ENCODE measurements around the gene PPIF.

The PPIF gene

GRCh38 chr10:79305988-79306387 lies 41.3 kb upstream of the PPIF start:
- Histone ChIP-seq H3K36me3 (ENCODE audit: control insufficient read depth in 1 of 2, insufficient read depth in 2 of 2, low read length in 2 of 2) (peaks cover 71 to 94% of the 10 kb centered on the region in 2 donors), H3K4me1 (ENCODE audit: control insufficient read depth in 1 of 2, insufficient read depth in 2 of 2, low read length in 2 of 2) (no peaks in the 10 kb centered on the region), H3K27me3 (ENCODE audit: control insufficient read depth in 1 of 2, insufficient read depth in 2 of 2, low read length in 2 of 2) (no peaks in the 10 kb centered on the region), H3K9me3 (ENCODE audit: control insufficient read depth in 1 of 2, low read length in 2 of 2) (no peaks in the 10 kb centered on the region), H3K4me3 (ENCODE audit: low read depth in 1 of 2, low read length in 2 of 2) (no peak overlapping the region), H3K9ac (ENCODE audit: low read depth in 1 of 2, low read length in 2 of 2) (no peak overlapping the region), H3K27ac (ENCODE audit: low read depth, low read length) (no peak overlapping the region)

- H3K36me3 ChIP-seq (ENCODE audit: control insufficient read depth in 1 of 2, insufficient read depth in 2 of 2, low read length in 2 of 2) = peaks cover 64 to 86% of the 10 kb centered on the region in 2 donors
Observed at GRCh38 chr10:79306644-79307220, 40.5 kb upstream of the PPIF start.

GRCh38 chr10:79308016-79308415 lies 39.3 kb upstream of the PPIF start:
- H3K27me3 ChIP-seq (ENCODE audit: control insufficient read depth in 1 of 2, insufficient read depth in 2 of 2, low read length in 2 of 2) = no peaks in the 10 kb centered on the region
- H3K36me3 ChIP-seq (ENCODE audit: control insufficient read depth in 1 of 2, insufficient read depth in 2 of 2, low read length in 2 of 2) = peaks cover 63 to 90% of the 10 kb centered on the region in 2 donors
- H3K4me3 ChIP-seq (ENCODE audit: low read depth in 1 of 2, low read length in 2 of 2) = no peak overlapping the region
- H3K27ac ChIP-seq (ENCODE audit: low read depth, low read length) = no peak overlapping the region
- no peaks in the 10 kb centered on the region for H3K9me3 ChIP-seq (ENCODE audit: control insufficient read depth in 1 of 2, low read length in 2 of 2)
- no peaks in the 10 kb centered on the region for H3K4me1 ChIP-seq (ENCODE audit: control insufficient read depth in 1 of 2, insufficient read depth in 2 of 2, low read length in 2 of 2)
- H3K9ac ChIP-seq (ENCODE audit: low read depth in 1 of 2, low read length in 2 of 2) = no peak overlapping the region

More at GRCh38 chr10:79306644-79307220, 40.5 kb upstream of the PPIF start:
- no peaks in the 10 kb centered on the region for H3K27me3 ChIP-seq (ENCODE audit: control insufficient read depth in 1 of 2, insufficient read depth in 2 of 2, low read length in 2 of 2)
- H3K9me3 ChIP-seq (ENCODE audit: control insufficient read depth in 1 of 2, low read length in 2 of 2) = no peaks in the 10 kb centered on the region
- no peak overlapping the region for H3K4me3 ChIP-seq (ENCODE audit: low read depth in 1 of 2, low read length in 2 of 2)
- H3K9ac ChIP-seq (ENCODE audit: low read depth in 1 of 2, low read length in 2 of 2) = no peak overlapping the region
- no peaks in the 10 kb centered on the region for H3K4me1 ChIP-seq (ENCODE audit: control insufficient read depth in 1 of 2, insufficient read depth in 2 of 2, low read length in 2 of 2)
- H3K27ac ChIP-seq (ENCODE audit: low read depth, low read length) = no peak overlapping the region

GRCh38 chr10:79308969-79309665 lies 38.2 kb upstream of the PPIF start:
- no peaks in the 10 kb centered on the region for H3K27me3 ChIP-seq (ENCODE audit: control insufficient read depth in 1 of 2, insufficient read depth in 2 of 2, low read length in 2 of 2)
- no peaks in the 10 kb centered on the region for H3K4me1 ChIP-seq (ENCODE audit: control insufficient read depth in 1 of 2, insufficient read depth in 2 of 2, low read length in 2 of 2)
- no peak overlapping the region for H3K9ac ChIP-seq (ENCODE audit: low read depth in 1 of 2, low read length in 2 of 2)
- no peak overlapping the region for H3K27ac ChIP-seq (ENCODE audit: low read depth, low read length)
- no peak overlapping the region for H3K4me3 ChIP-seq (ENCODE audit: low read depth in 1 of 2, low read length in 2 of 2)
- H3K36me3 ChIP-seq (ENCODE audit: control insufficient read depth in 1 of 2, insufficient read depth in 2 of 2, low read length in 2 of 2) = peaks cover 58 to 89% of the 10 kb centered on the region in 2 donors
- no peaks in the 10 kb centered on the region for H3K9me3 ChIP-seq (ENCODE audit: control insufficient read depth in 1 of 2, low read length in 2 of 2)

- Histone ChIP-seq H3K36me3 (ENCODE audit: control insufficient read depth in 1 of 2, insufficient read depth in 2 of 2, low read length in 2 of 2) (peaks cover 55 to 84% of the 10 kb centered on the region in 2 donors), H3K9me3 (ENCODE audit: control insufficient read depth in 1 of 2, low read length in 2 of 2) (no peaks in the 10 kb centered on the region), H3K9ac (ENCODE audit: low read depth in 1 of 2, low read length in 2 of 2) (no peak overlapping the region), H3K4me1 (ENCODE audit: control insufficient read depth in 1 of 2, insufficient read depth in 2 of 2, low read length in 2 of 2) (no peaks in the 10 kb centered on the region), H3K4me3 (ENCODE audit: low read depth in 1 of 2, low read length in 2 of 2) (no peak overlapping the region), H3K27me3 (ENCODE audit: control insufficient read depth in 1 of 2, insufficient read depth in 2 of 2, low read length in 2 of 2) (no peaks in the 10 kb centered on the region), H3K27ac (ENCODE audit: low read depth, low read length) (no peak overlapping the region)
Observed at GRCh38 chr10:79310200-79310865, 36.9 kb upstream of the PPIF start.

- H3K4me1 ChIP-seq (ENCODE audit: control insufficient read depth in 1 of 2, insufficient read depth in 2 of 2, low read length in 2 of 2) = no peaks in the 10 kb centered on the region
- H3K9ac ChIP-seq (ENCODE audit: low read depth in 1 of 2, low read length in 2 of 2) = no peak overlapping the region
- H3K27ac ChIP-seq (ENCODE audit: low read depth, low read length) = no peak overlapping the region
- no peaks in the 10 kb centered on the region for H3K27me3 ChIP-seq (ENCODE audit: control insufficient read depth in 1 of 2, insufficient read depth in 2 of 2, low read length in 2 of 2)
- H3K36me3 ChIP-seq (ENCODE audit: control insufficient read depth in 1 of 2, insufficient read depth in 2 of 2, low read length in 2 of 2) = peaks cover 52 to 80% of the 10 kb centered on the region in 2 donors
- no peaks in the 10 kb centered on the region for H3K9me3 ChIP-seq (ENCODE audit: control insufficient read depth in 1 of 2, low read length in 2 of 2)
- no peak overlapping the region for H3K4me3 ChIP-seq (ENCODE audit: low read depth in 1 of 2, low read length in 2 of 2)
Observed at GRCh38 chr10:79310911-79311573, 36.2 kb upstream of the PPIF start.

- H3K27ac ChIP-seq (ENCODE audit: low read depth, low read length) = no peak overlapping the region
- no peak overlapping the region for H3K4me3 ChIP-seq (ENCODE audit: low read depth in 1 of 2, low read length in 2 of 2)
- H3K9ac ChIP-seq (ENCODE audit: low read depth in 1 of 2, low read length in 2 of 2) = no peak overlapping the region
- H3K9me3 ChIP-seq (ENCODE audit: control insufficient read depth in 1 of 2, low read length in 2 of 2) = no peaks in the 10 kb centered on the region
- H3K36me3 ChIP-seq (ENCODE audit: control insufficient read depth in 1 of 2, insufficient read depth in 2 of 2, low read length in 2 of 2) = peaks cover 45 to 72% of the 10 kb centered on the region in 2 donors
- no peaks in the 10 kb centered on the region for H3K27me3 ChIP-seq (ENCODE audit: control insufficient read depth in 1 of 2, insufficient read depth in 2 of 2, low read length in 2 of 2)
- H3K4me1 ChIP-seq (ENCODE audit: control insufficient read depth in 1 of 2, insufficient read depth in 2 of 2, low read length in 2 of 2) = peaks cover 3% of the 10 kb centered on the region in 2 donors
Observed at GRCh38 chr10:79311581-79312407, 35.5 kb upstream of the PPIF start.

GRCh38 chr10:79312601-79313187 lies 34.6 kb upstream of the PPIF start:
- no peaks in the 10 kb centered on the region for H3K9me3 ChIP-seq (ENCODE audit: control insufficient read depth in 1 of 2, low read length in 2 of 2)
- H3K4me1 ChIP-seq (ENCODE audit: control insufficient read depth in 1 of 2, insufficient read depth in 2 of 2, low read length in 2 of 2) = peaks cover 11 to 12% of the 10 kb centered on the region in 2 donors
- H3K9ac ChIP-seq (ENCODE audit: low read depth in 1 of 2, low read length in 2 of 2) = no peak overlapping the region
- no peaks in the 10 kb centered on the region for H3K27me3 ChIP-seq (ENCODE audit: control insufficient read depth in 1 of 2, insufficient read depth in 2 of 2, low read length in 2 of 2)
- no peak overlapping the region for H3K4me3 ChIP-seq (ENCODE audit: low read depth in 1 of 2, low read length in 2 of 2)
- no peak overlapping the region for H3K27ac ChIP-seq (ENCODE audit: low read depth, low read length)
- peaks cover 36 to 63% of the 10 kb centered on the region in 2 donors for H3K36me3 ChIP-seq (ENCODE audit: control insufficient read depth in 1 of 2, insufficient read depth in 2 of 2, low read length in 2 of 2)

GRCh38 chr10:79313320-79313719 lies 33.9 kb upstream of the PPIF start:
- no peak overlapping the region for H3K9ac ChIP-seq (ENCODE audit: low read depth in 1 of 2, low read length in 2 of 2)
- H3K27ac ChIP-seq (ENCODE audit: low read depth, low read length) = no peak overlapping the region
- peaks cover 31 to 57% of the 10 kb centered on the region in 2 donors for H3K36me3 ChIP-seq (ENCODE audit: control insufficient read depth in 1 of 2, insufficient read depth in 2 of 2, low read length in 2 of 2)
- H3K27me3 ChIP-seq (ENCODE audit: control insufficient read depth in 1 of 2, insufficient read depth in 2 of 2, low read length in 2 of 2) = no peaks in the 10 kb centered on the region
- peaks cover 11 to 18% of the 10 kb centered on the region in 2 donors for H3K4me1 ChIP-seq (ENCODE audit: control insufficient read depth in 1 of 2, insufficient read depth in 2 of 2, low read length in 2 of 2)
- no peaks in the 10 kb centered on the region for H3K9me3 ChIP-seq (ENCODE audit: control insufficient read depth in 1 of 2, low read length in 2 of 2)
- H3K4me3 ChIP-seq (ENCODE audit: low read depth in 1 of 2, low read length in 2 of 2) = no peak overlapping the region

Data from duodenal mucosa (tissue), 2 donors.